ENCODE measurements around the gene SOD3.

The SOD3 gene

GRCh38 chr4:24794916-24795665 lies at the start of gene SOD3:
SOD3 (plus strand) TSS chr4:24795573; CDS start chr4:24799522, 3,949 bp downstream.
- peak; percentile 82 for DNase-seq

- no peak for DNase-seq
Observed at GRCh38 chr4:24747234-24747975, 48.0 kb upstream of the SOD3 start.

GRCh38 chr4:24748023-24748422 lies 47.4 kb upstream of the SOD3 start:
- DNase-seq: no peak

GRCh38 chr4:24748758-24749350 lies 46.5 kb upstream of the SOD3 start:
- DNase-seq: no peak

GRCh38 chr4:24750106-24750505 lies 45.3 kb upstream of the SOD3 start:
- DNase-seq: no peak

GRCh38 chr4:24751926-24752539 lies 43.3 kb upstream of the SOD3 start:
- DNase-seq: no peak

- DNase-seq: no peak
Observed at GRCh38 chr4:24753519-24753918, 41.9 kb upstream of the SOD3 start.

GRCh38 chr4:24754571-24754970 lies 40.8 kb upstream of the SOD3 start:
- DNase-seq: no peak

- no peak for DNase-seq
Observed at GRCh38 chr4:24763631-24764297, 31.6 kb upstream of the SOD3 start.

GRCh38 chr4:24764345-24764744 lies 31.0 kb upstream of the SOD3 start:
- no peak for DNase-seq

- no peak for DNase-seq
Observed at GRCh38 chr4:24765376-24765988, 29.9 kb upstream of the SOD3 start.

GRCh38 chr4:24768006-24768405 lies 27.4 kb upstream of the SOD3 start:
- DNase-seq: no peak

GRCh38 chr4:24768604-24769003 lies 26.8 kb upstream of the SOD3 start:
- DNase-seq: no peak

- DNase-seq: no peak
Observed at GRCh38 chr4:24769571-24769970, 25.8 kb upstream of the SOD3 start.

- no peak for DNase-seq
Observed at GRCh38 chr4:24770032-24770584, 25.3 kb upstream of the SOD3 start.

- DNase-seq: no peak
Observed at GRCh38 chr4:24770667-24771066, 24.7 kb upstream of the SOD3 start.

- DNase-seq: no peak
Observed at GRCh38 chr4:24771241-24771640, 24.1 kb upstream of the SOD3 start.

- no peak for DNase-seq
Observed at GRCh38 chr4:24772061-24772705, 23.2 kb upstream of the SOD3 start.

- DNase-seq: no peak
Observed at GRCh38 chr4:24772952-24773351, 22.4 kb upstream of the SOD3 start.

GRCh38 chr4:24774452-24774851 lies 20.9 kb upstream of the SOD3 start:
- no peak for DNase-seq

GRCh38 chr4:24775032-24775605 lies 20.3 kb upstream of the SOD3 start:
- DNase-seq: no peak
